ENCODE measurements around the gene MAP3K13.
"Not testable (repeated sequence)": the region's sequence is repeated elsewhere in the genome, so short reads cannot be mapped to it uniquely, and the experiment has no call there.

The MAP3K13 gene

DNA sequence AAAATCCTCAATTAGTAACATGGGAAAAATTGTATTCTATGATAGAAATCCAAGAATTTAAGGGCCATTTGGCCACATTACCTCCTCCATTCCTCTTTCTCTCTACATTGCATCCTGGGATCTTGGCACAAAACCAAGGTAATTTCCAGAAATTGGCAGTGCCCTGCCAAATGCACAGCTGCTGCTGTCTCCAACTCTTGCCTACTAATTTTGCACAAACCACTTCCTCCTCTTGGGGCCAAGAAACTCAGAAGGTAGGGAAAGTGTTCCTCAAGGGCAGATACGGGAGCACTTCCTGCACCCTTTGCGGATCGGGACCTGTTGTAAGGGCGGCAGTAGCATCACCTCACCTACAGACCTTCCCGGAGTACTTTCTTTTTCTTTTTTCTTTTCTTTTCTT lies 57.8 kb downstream of the MAP3K13 start:
- peak in 7 of 42 donors; percentile 8 to 50 (median 31) for DNase-seq
- intact Hi-C loops (cut with DNase I) = no loop called here

DNA sequence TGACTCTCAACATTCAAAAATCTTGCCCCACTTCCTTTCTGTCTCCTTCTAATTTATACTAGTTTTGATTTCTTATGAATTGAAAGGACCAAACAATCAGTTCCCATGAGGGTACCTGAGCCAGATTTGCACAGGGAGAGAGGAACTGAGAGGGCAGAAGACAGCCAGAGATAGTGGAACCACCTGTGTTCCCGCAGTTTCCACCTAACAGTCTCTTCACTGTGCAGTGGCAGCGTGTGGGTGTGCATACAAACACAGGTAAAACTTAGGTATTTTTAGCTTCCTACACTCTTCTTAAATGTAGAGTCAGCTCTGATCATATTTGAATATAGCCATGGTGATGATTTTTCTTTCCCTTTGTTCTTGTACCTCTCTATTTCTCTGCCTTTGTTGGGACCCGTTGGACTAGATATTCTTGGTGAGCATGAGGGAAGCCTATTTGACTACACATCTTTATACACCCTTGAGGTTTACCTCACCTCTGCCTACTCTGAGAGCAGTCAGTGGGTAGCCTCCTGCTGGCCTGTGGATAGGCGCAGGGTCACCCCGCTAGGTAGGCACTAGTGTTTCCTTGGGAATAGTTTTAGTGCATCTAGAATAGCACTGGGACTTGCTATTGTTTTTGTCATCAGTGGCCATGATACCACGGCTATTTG lies 58.8 kb downstream of the MAP3K13 start:
- DNase-seq = peak in 38 of 42 donors; percentile 14 to 90 (median 60)
- intact Hi-C loops (cut with DNase I) = no loop called here

DNA sequence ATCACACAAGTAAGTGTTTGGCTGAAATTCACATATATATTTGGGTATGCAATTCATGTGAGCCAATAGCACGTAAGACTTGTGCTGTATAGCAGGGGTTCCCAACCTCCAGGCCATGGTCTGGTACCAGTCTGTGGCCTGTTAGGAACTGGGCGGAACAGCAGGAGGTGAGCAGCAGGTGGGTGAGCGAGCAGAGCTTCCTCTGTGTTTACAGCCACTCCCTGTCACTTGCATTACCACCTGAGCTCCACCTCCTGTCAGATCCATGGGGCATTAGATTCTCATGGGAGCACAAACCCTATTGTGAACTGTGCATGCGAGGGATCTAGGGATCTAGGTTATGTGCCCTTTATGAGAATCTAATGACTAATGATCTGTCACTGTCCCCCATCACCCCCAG lies 59.7 kb downstream of the MAP3K13 start:
- no peak for DNase-seq
- intact Hi-C loops (cut with DNase I) = no loop called here

DNA sequence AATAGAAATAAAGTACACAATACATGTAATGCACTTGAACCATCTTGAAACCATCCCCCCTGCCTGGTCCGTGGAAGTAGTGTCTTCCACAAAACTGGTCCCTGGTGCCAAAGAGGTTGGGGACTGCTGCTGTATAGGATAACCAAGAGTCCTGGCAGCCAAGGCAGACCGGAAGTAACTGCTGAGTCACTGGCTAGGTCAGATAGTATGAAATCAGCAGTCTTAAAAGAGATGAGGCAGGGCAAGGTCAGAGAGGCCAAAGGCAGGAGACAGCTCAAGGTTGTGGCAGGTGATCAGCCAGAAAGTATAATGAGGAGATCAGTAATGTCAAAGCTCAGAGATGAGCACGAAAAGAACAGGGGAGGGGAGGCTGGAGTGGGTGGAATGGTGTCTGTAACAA lies 60.2 kb downstream of the MAP3K13 start:
- no peak for DNase-seq
- intact Hi-C loops (cut with DNase I) = no loop called here

- DNase-seq = no peak
- intact Hi-C loops (cut with DNase I) = no loop called here
These were observed 61.5 kb downstream of the MAP3K13 start for GRCh38 chr3:185424435-185424834.

GRCh38 chr3:185430375-185430774 lies 67.4 kb downstream of the MAP3K13 start:
- no peak for DNase-seq
- intact Hi-C loops (cut with DNase I) = no loop called here

- peak in 8 of 42 donors; percentile 8 to 50 (median 30) for DNase-seq
- intact Hi-C loops (cut with DNase I) = no loop called here
These were observed 77.0 kb downstream of the MAP3K13 start for GRCh38 chr3:185439745-185440466.

- peak in 31 of 42 donors; percentile 15 to 73 (median 42) for DNase-seq
- intact Hi-C loops (cut with DNase I) = no loop called here
These were observed 79.1 kb downstream of the MAP3K13 start for GRCh38 chr3:185442031-185442430.

DNA sequence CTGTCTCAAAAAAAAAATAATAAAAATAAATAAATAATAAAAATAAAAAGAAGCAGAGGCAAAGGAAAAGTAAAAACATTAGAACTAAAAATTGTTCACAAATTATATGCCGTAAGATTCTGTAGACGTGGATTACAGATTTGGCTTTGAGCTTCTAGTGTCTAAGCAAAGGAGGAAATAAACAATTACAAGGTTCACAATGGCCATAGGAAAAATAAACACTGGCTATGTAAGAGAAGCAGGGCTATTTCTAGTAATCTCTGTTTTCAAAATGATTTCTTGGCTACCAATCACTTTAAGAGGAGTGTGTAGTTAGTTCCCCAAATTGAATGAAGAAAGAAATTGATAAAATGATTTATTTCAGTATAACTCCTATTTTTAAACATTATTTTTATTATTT lies 81.4 kb downstream of the MAP3K13 start:
- intact Hi-C loops (cut with DNase I) = no loop called here
- no peak for DNase-seq

DNA sequence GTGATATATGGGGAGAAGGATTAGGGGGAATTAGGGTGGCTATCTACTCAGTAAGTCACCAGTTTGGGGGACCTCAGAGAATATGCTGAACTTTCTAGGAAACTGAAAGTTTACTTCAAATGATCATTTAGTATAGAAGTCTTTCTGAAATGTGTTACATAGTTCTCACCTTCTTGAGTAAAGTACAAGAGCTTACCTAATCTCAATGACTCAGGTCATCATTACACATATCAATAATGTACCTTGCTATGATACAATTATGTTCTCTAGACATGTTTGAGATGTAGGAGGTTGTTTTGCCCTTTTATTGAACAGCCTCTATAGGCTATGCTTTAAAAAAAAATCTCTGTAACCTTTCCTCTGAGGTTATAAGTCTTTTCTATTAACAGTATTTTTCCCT lies 85.2 kb downstream of the MAP3K13 start:
- no peak for DNase-seq
- intact Hi-C loops (cut with DNase I) = no loop called here

GRCh38 chr3:185451432-185451831 lies 88.5 kb downstream of the MAP3K13 start:
- intact Hi-C loops (cut with DNase I); DNase-seq: not testable (repeated sequence)

GRCh38 chr3:185457376-185457775 lies 94.4 kb downstream of the MAP3K13 start:
- no peak for DNase-seq
- intact Hi-C loops (cut with DNase I) = no loop called here

GRCh38 chr3:185460309-185460708 lies 97.4 kb downstream of the MAP3K13 start:
- DNase-seq = no peak
- intact Hi-C loops (cut with DNase I) = no loop called here

DNA sequence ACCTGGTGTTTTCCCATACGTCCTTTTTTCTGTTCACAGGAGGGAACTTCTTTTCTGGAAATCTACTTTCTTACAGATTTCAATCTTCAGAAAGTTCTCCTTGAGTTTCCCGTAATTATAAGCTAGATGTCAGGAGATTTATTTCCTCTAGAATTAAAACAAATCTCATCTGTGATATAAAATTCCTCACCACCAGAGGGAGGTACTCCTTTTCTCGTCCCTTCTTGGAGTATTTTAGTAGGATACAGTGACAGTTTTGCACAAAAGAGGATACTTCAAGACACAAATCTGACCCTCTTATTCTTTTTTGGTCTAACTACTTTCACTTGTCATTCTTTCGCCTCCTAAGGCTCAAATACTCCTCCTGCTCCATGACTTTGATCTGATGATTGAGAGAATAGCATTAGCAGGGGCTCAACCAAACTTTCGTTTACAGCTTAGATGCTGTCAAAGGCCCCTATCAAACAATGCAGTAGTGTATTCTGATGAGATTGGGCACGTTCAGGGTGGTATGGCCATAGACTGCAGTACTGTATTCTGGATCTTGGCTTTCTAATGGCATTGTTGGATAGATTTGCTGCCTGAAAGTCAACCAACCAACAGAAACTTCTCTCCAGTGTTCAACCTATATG lies 97.9 kb downstream of the MAP3K13 start:
- intact Hi-C loops (cut with DNase I) = no loop called here
- no peak for DNase-seq

DNA sequence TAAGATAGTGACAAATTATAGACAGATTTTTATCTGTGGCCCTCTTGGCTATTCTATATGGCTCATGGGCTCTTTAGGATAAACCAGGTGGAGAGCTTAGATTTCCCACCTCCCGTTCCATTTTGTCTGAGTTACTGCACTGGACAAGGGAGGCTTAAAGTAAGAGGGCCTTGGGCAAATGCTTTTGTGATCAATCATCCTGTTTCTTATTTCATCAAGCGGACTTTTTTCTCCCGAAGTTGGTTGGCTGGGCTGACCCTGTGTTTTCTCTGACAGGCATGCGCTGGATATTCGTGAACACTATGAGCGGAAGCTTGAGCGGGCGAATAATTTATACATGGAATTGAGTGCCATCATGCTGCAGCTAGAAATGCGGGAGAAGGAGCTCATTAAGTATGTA lies 102.5 kb downstream of the MAP3K13 start:
- DNase-seq = no peak
- intact Hi-C loops (cut with DNase I) = no loop called here

DNA sequence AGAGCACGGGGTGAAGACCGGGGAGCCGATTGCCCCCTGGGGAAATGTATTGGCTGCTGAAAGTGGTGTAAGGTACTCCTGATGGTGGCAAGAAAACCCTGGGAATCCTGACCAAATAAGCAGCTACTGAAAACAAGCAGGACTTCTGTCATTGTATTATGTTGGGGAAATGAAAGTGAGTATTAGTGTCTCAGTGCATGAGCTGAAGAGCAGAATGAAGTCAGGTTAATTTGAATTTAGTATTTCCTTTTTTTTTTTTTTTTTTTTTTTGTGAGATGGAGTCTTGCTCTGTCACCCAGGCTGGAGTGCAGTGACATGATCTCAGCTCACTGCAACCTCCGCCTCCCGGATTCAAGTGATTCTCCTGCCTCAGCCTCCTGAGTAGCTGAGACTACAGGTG lies 103.2 kb downstream of the MAP3K13 start:
- DNase-seq; intact Hi-C loops (cut with DNase I): not testable (repeated sequence)

DNA sequence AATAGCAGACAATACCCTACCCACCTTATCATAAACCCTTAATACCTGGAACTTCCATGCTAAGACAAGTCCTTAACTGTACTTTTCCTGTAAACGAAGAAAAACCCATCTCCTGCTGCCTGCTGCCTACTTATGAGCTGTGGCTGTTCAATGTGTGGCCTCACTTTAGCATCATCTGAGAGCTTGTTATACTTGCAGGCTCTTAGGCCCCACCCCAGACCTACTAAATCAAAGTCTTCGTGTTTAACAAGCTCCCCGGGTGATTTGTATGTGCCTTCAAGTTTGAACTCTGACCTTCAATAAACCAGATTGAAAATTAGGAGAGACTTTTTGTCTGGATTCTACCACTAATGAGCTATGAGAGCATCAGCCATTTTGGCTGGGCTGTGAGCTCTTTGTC lies 106.6 kb downstream of the MAP3K13 start:
- intact Hi-C loops (cut with DNase I) = no loop called here
- no peak for DNase-seq

DNA sequence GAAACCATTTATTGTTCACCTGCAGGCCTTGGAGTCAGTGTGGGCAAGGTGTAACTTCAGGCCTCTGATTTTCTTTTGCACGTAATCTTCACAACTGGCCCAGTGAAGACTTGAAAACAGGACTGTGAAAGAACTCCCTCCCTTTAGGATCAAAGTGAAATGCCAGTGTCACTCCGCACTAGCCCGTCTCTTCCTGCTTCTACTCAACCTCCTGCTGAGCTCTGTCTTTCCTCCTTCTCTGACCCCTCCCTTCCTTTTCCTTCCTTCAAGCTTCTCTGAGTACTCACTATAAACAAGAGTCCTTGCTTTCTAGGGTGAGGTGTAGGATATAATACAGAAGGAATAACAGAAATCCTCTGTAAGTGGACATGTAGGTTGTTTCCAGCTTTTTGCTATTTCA lies 107.4 kb downstream of the MAP3K13 start:
- no peak for DNase-seq
- intact Hi-C loops (cut with DNase I) = no loop called here

GRCh38 chr3:185473290-185473815 lies 110.4 kb downstream of the MAP3K13 start:
- intact Hi-C loops (cut with DNase I) = no loop called here
- DNase-seq = peak in 33 of 42 donors; percentile 9 to 70 (median 32)

DNA sequence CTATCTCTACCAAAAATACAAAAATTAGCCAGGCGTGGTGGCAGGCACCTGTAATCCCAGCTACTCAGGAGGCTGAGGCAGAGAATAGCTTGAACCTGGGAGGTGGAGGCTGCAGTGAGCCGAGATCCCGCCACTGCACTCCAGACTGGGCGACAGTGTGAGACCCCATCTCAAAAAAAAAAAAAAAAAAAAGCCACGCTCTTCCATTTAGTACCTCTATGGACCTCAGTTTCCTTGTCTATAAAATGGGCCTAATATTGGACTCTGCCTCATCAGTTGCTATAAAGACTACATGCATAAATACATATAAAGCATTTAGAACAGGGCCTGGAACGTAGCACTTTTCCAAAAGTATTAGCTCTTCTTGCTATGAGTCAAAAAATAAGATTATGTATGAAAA lies 112.0 kb downstream of the MAP3K13 start:
- DNase-seq; intact Hi-C loops (cut with DNase I): not testable (repeated sequence)

All from head of caudate nucleus (tissue), 42 donors.